D341Med (cell line): ENCODE measurements around the gene CYSLTR2.
"Not testable (repeated sequence)": the region's sequence is repeated elsewhere in the genome, so short reads cannot be mapped to it uniquely, and the experiment has no call there.

ENCODE experiments used
- DNase-seq: peaks from one replicate; pipeline ENCODE4 v3.0.0; 2012; ENCODE audit warnings: low spot score

CYSLTR2 gene

GRCh38 chr13:48696676-48697075 is 42.9 kb downstream of the CYSLTR2 start:
- DNase-seq: not testable (repeated sequence)

- no peak for DNase-seq
Measured at GRCh38 chr13:48707405-48707804, 53.7 kb downstream of the CYSLTR2 start.

- DNase-seq: no peak
Measured at GRCh38 chr13:48708764-48709163, 55.0 kb downstream of the CYSLTR2 start.

- DNase-seq: no peak
Measured at GRCh38 chr13:48709213-48709612, 55.5 kb downstream of the CYSLTR2 start.

GRCh38 chr13:48710160-48710559 is 56.4 kb downstream of the CYSLTR2 start:
- DNase-seq: no peak

- DNase-seq: no peak
Measured at GRCh38 chr13:48712141-48712540, 58.4 kb downstream of the CYSLTR2 start.

- no peak for DNase-seq
Measured at GRCh38 chr13:48715977-48716376, 62.2 kb downstream of the CYSLTR2 start.

GRCh38 chr13:48720621-48721020 is 66.9 kb downstream of the CYSLTR2 start:
- no peak for DNase-seq

- no peak for DNase-seq
Measured at GRCh38 chr13:48723168-48723567, 69.4 kb downstream of the CYSLTR2 start.

- DNase-seq: no peak
Measured at GRCh38 chr13:48725271-48725670, 71.5 kb downstream of the CYSLTR2 start.

GRCh38 chr13:48726711-48727110 is 73.0 kb downstream of the CYSLTR2 start:
- DNase-seq: no peak

GRCh38 chr13:48727241-48728011 is 73.7 kb downstream of the CYSLTR2 start:
- peak; percentile 52 for DNase-seq

GRCh38 chr13:48728226-48728625 is 74.5 kb downstream of the CYSLTR2 start:
- DNase-seq: no peak

- DNase-seq: no peak
Measured at GRCh38 chr13:48728876-48729275, 75.1 kb downstream of the CYSLTR2 start.

GRCh38 chr13:48729856-48730255 is 76.1 kb downstream of the CYSLTR2 start:
- DNase-seq: no peak

GRCh38 chr13:48731001-48731658 is 77.4 kb downstream of the CYSLTR2 start:
- no peak for DNase-seq

GRCh38 chr13:48731957-48732569 is 78.3 kb downstream of the CYSLTR2 start:
- DNase-seq: peak; percentile 59

- DNase-seq: no peak
Measured at GRCh38 chr13:48733739-48734335, 80.1 kb downstream of the CYSLTR2 start.

- no peak for DNase-seq
Measured at GRCh38 chr13:48735571-48735970, 81.8 kb downstream of the CYSLTR2 start.

GRCh38 chr13:48737689-48738088 is 84.0 kb downstream of the CYSLTR2 start:
- no peak for DNase-seq

GRCh38 chr13:48738311-48738710 is 84.6 kb downstream of the CYSLTR2 start:
- DNase-seq: no peak

GRCh38 chr13:48739386-48739964 is 85.7 kb downstream of the CYSLTR2 start:
- no peak for DNase-seq
